ENCODE results near the gene ADORA1. TPM values are rescaled to one million over a fixed set of nuclear protein-coding genes. Genes with fewer than 3 reads are reported as not detected.

ADORA1 gene
- total RNA-seq, 1 donor from 2014 or later: 0.21 TPM

DNA sequence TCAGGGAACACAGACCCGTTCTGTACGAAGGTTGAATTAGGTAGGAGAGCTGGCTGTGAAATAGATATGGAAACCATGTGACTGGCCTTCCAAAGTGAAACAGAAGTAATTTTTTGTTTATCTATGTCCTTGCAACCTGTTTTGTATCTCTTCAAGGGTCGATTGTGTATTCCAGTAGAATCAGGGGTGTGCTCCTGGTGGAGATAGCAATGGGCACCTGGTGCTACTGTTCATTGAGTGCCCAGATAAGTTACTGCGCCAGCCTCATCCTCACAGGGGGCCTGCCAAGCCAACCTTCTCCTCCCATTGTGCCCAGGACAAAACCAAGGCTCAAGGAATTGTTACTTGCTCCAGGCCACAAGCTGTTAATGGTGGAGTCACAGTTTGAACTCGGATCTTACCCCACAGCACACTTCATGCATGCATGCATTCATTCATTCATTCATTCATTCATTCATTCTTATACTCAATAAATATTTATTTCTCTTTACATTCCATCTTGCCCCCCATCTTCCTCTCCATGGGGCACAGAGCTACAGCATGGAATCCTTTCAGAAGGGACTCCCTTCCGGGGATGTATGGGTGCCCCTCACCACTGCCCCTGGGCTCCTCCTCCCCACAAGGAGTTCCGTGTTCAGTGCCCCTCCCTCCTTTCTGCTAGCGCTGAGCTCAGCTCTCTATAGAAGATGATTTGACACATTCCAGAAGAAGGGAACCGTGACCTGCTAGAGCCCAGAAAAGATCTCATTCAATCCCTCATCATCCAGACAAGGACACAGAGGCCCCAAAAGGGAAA, 24.0 kb downstream of the ADORA1 start:
- peaks cover 29% of the 10 kb centered on the region for H3K4me1 Mint-ChIP-seq (ENCODE audit: unreplicated experiment)
- H3K9me3 Mint-ChIP-seq (ENCODE audit: unreplicated experiment): no peaks in the 10 kb centered on the region
- TF ChIP-seq, protein P1, sequence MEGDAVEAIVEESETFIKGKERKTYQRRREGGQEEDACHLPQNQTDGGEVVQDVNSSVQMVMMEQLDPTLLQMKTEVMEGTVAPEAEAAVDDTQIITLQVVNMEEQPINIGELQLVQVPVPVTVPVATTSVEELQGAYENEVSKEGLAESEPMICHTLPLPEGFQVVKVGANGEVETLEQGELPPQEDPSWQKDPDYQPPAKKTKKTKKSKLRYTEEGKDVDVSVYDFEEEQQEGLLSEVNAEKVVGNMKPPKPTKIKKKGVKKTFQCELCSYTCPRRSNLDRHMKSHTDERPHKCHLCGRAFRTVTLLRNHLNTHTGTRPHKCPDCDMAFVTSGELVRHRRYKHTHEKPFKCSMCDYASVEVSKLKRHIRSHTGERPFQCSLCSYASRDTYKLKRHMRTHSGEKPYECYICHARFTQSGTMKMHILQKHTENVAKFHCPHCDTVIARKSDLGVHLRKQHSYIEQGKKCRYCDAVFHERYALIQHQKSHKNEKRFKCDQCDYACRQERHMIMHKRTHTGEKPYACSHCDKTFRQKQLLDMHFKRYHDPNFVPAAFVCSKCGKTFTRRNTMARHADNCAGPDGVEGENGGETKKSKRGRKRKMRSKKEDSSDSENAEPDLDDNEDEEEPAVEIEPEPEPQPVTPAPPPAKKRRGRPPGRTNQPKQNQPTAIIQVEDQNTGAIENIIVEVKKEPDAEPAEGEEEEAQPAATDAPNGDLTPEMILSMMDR (IDR thresholded peaks at IDR 0.05): no peak
- DNase-seq (ENCODE audit: extremely low spot score, unreplicated experiment): no peak
- H3K36me3 Mint-ChIP-seq (ENCODE audit: unreplicated experiment): no peaks in the 10 kb centered on the region
- H3K4me3 Mint-ChIP-seq (ENCODE audit: unreplicated experiment): no peak overlapping the region
- H3K27me3 Mint-ChIP-seq (ENCODE audit: unreplicated experiment): peaks cover 13% of the 10 kb centered on the region
- H3K27ac Mint-ChIP-seq (ENCODE audit: unreplicated experiment): no peak overlapping the region

GRCh38 chr1:203152158-203153034, 24.9 kb downstream of the ADORA1 start:
- no peak overlapping the region for H3K27ac Mint-ChIP-seq (ENCODE audit: unreplicated experiment)
- H3K36me3 Mint-ChIP-seq (ENCODE audit: unreplicated experiment): no peaks in the 10 kb centered on the region
- no peaks in the 10 kb centered on the region for H3K9me3 Mint-ChIP-seq (ENCODE audit: unreplicated experiment)
- no peak for DNase-seq (ENCODE audit: extremely low spot score, unreplicated experiment)
- H3K4me3 Mint-ChIP-seq (ENCODE audit: unreplicated experiment): no peak overlapping the region
- peaks cover 19% of the 10 kb centered on the region for H3K27me3 Mint-ChIP-seq (ENCODE audit: unreplicated experiment)
- H3K4me1 Mint-ChIP-seq (ENCODE audit: unreplicated experiment): peaks cover 29% of the 10 kb centered on the region
- TF ChIP-seq, protein P1 (IDR thresholded peaks at IDR 0.05): no peak

DNA sequence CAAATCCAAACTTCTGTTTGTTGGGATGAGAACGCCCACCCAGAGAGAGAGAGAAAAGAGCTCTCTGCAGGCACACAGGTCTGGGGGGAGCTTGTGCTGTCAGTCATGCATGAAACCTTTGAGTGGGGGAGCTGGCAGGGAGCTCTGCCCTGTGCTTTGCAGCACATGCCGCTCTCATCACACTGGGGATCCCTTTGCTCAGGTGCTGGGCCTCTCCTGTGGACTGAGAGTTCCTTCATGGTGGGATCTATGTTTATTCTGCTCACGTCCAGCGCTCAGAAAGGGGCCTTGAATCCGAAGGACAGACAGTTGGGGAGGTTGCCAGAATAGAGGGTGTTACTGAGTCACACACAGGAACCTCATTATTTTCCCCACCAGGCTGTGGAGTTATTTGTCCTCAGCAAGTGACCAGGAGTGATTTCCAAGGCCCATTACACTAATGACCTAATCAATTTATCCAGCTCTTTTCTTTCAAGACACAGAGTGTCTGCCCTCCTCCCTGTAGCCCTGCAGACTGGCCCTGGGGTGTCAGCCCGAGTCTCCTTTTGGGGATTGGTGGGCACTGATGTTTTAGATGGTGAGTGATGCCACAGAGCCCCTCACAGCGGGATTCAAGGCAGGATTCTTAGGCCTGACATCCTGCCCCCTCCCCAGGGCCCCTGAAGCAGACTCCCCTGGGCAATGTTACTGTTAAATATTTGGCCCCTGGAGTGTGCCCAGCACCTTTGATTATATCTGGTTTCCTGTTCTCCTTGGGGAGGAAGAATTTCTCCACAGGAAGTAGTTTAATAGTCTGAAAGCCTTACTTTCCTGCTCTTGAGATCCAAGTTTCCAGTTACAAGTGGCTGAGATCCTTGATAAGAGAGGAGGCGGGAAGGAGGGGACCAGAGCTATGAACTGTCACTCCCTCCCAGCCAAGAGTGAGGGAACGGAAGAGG, 25.8 kb downstream of the ADORA1 start:
- Mint-ChIP-seq H3K27ac (ENCODE audit: unreplicated experiment) (peak overlapping the region; percentile 14), H3K36me3 (ENCODE audit: unreplicated experiment) (no peaks in the 10 kb centered on the region), H3K4me3 (ENCODE audit: unreplicated experiment) (no peak overlapping the region), H3K4me1 (ENCODE audit: unreplicated experiment) (peaks cover 29% of the 10 kb centered on the region), H3K27me3 (ENCODE audit: unreplicated experiment) (peaks cover 28% of the 10 kb centered on the region), H3K9me3 (ENCODE audit: unreplicated experiment) (peaks cover 6% of the 10 kb centered on the region)
- no peak for DNase-seq (ENCODE audit: extremely low spot score, unreplicated experiment)
- TF ChIP-seq, protein P1 (IDR thresholded peaks at IDR 0.05): no peak

DNA sequence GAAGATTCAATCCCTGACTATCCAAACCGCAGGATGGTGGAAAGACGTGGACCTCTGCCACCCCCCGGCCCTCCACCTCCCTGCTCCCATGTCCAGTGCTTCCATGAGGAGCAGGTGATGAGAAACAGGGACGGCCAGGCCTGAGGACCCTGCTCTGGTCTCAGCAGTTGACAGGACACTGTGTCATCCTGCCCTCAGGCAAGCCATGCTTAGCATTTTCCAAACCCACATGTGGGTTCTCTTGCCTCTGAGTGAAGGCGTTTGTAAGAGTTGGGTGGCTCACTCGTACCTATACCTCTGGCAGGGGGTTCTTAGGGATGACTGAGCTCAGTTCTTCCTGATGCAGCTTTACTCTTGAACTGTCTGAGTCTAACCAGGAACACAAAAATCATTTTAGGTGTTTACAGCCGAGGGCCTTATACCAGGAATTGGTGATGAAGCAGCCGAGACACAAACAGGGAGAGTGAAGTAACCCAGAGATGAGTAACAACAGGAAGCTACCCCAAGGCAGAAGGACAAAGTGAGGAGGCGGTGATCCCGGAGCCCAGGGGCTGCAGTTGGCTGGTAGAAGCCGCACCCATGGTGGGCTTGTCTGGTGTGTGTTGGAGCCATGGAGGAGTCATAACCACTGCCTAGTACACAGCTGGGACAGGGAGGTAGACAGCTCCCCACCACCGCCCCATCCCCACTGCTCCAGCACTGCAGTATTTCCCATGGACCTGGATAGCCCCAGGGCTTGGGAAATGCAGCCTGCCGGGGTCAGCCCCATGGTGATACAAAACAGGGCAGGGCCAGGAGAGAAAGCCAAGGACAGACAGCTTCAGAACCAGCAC, 26.7 kb downstream of the ADORA1 start:
- H3K27me3 Mint-ChIP-seq (ENCODE audit: unreplicated experiment): peaks cover 32% of the 10 kb centered on the region
- DNase-seq (ENCODE audit: extremely low spot score, unreplicated experiment): no peak
- H3K4me1 Mint-ChIP-seq (ENCODE audit: unreplicated experiment): peaks cover 29% of the 10 kb centered on the region
- no peak overlapping the region for H3K4me3 Mint-ChIP-seq (ENCODE audit: unreplicated experiment)
- TF ChIP-seq, protein P1 (IDR thresholded peaks at IDR 0.05): no peak
- no peaks in the 10 kb centered on the region for H3K36me3 Mint-ChIP-seq (ENCODE audit: unreplicated experiment)
- H3K27ac Mint-ChIP-seq (ENCODE audit: unreplicated experiment): no peak overlapping the region
- H3K9me3 Mint-ChIP-seq (ENCODE audit: unreplicated experiment): peaks cover 15% of the 10 kb centered on the region
